DMS153 (cell line): ENCODE results near the gene EEPD1.
A peak's percentile ranks its signal among the peaks of the same experiment; 100 is the strongest.

ENCODE experiments used
- DNase-seq: peaks from one replicate; lab custom pipeline; 2025; lab: John Stamatoyannopoulos, UW

Gene EEPD1

DNA sequence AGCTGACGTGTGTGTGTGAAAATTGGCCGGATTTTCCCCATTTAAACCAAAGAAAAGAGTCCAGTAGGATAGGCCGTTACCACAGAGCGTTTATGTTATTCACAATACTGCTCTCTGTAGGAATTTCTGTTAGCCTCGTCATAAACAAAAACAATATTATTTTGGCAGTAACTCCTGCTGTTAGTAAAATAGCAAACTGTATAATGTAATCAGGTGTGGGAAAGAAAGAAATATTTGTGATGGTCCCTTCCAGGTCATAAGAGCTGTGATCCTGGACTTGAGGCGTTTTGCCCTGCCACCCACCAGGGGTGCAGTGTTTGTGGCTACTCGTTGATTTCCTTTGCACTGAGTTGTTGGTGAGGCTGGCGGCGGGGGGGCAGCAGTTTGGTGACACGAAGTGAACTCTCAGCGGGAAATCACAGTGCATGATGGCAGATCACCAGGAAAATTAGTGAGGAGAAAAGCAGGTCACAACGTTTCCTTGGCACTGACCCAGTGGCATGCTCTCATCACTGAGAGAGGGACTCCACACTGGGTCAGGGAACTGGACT, 2.8 kb downstream of the EEPD1 start:
- peak; percentile 57 for DNase-seq

DNA sequence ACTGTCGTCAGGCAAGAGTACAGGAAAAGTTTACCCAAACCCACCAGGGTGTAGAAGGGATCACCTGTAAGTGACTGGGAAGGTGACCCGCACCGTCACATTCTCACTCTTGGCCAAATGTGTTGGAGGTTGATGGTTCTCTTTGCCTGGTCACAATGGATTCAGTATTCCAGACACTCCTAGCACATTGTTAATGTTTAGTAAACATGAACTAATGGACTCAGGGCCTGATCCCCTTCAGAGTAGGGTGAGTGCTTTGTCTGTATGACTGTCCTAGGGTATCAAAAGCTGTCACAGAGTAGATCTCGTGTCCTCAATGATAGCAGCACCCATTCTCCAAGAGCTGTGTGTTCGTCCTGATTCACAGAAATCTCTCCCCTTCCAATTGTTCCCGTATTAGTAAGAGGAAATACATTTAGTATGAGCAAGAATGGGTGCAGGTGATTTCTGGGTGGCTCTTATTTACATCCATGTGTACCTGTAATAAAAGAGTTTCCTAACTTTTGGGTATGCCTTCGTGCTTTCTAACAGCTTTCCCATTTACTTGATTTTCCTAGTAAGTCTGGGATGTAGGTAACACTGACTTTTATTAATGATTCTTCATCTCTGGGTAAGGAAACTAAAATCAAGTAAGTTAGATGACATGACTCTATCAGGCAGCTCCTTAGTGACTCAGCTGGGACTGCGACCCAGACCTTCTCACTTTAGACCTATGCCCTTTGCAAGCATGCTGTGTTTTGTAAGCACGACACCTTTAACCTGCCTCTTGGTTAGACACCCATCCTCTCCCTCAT, 4.7 kb downstream of the EEPD1 start:
- peak; percentile 12 for DNase-seq

DNA sequence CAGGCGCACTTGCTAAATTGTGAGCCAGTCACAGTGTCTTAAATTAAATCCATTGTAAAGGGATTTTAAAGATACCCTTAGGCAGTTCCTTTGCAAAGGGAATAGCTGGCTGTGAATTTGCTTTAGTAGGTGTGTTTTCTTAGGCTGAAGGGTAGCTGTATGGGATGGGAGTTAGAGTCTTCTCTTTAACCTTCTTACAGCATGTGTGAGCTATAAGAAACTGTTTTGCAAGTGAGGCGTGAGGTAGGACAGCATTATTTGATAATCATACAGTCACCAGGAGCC, 5.2 kb downstream of the EEPD1 start:
- no peak for DNase-seq

DNA sequence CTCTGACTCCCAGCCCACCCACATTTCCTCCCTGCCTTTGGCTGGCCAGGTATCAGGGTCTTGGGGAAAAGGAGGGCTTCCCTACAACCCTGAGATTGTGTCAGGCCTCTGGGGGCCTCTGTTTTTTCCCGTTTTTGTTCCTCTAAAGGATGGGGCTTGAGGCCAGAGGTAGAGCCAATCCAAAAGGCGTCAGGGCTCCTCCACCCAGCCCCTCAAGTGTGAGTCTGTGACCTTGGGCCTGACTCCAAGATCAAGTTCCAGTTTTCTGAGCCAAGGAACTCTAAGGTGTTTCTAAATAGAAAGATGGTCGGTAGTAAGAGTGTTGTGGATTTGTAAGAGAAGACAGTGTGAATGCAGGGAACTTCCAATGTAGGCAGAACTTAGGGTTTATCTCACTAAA, 6.6 kb downstream of the EEPD1 start:
- DNase-seq: no peak

DNA sequence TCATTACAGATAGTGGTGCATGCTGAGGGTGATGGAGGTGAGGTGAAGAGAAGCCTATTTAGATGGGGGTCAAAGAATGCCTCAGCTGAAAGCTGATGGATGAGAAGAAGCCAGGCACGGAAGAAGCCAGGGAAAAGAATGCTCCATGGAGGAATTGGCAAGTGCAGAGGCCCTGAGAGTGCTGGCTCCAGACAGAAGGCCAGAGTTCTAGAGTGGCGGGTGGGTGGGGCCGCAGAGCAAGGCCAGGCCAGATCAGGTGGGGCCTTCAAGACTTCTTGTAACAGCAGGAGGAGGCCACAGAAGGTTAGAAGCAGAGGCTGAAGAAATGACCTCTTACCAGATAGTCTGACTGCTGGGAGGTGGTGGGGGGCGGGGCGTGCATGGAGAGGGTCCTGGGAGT, 7.3 kb downstream of the EEPD1 start:
- no peak for DNase-seq

DNA sequence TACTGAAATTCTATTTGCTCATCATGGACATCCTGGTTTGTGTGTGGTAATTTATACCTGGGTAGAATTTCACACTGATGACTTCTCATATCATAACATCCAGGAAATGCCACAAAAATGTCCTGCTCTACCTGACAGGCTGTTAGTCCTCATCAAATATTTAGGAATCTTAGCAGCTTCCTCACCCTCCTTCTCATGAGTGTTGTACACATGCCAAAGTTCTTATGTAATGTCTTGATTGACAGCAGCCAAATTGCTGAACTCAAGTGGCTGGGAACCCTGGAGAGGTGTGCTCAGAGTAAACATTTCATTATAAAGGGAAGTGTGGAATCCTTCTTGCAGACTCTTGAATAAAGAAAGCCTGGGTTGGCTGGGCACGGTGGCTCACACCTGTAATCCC, 8.9 kb downstream of the EEPD1 start:
- DNase-seq: peak; percentile 43

DNA sequence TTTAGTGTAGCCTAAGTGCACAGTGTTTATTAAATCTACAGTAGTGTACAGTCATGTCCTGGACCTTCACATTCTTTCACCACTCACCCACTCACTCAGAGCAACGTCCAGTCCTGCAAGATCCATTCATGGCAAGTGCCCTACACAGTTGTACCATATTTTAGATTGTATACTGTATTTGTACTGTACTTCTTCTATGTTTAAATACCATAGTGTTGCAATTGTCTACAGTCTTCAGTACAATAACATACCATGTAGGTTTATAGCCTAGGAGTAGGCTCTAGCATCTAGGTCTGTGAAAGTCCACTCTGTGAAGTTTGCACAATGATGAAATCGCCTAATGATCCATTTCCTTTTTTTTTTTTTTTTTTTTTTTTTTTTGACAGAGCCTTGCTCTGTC, 12.0 kb downstream of the EEPD1 start:
- DNase-seq: no peak

DNA sequence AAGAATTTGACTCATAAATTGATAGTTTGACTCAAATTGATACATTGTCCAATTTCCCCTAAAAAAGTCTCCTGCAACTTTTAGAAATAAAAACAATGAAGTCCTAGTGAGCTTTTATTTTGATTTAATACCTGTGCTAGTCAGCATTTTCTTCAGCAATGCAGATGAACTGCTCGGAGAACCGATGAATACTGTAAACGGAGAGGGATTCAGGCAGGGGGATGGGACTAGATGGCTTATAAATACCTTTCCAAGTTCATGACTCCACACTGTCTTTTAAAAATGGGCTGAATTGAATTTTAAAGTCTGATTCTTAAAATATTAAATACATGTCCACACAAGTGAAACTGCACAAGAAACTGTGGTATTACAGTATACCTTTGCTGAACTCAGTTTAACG, 12.7 kb downstream of the EEPD1 start:
- no peak for DNase-seq

DNA sequence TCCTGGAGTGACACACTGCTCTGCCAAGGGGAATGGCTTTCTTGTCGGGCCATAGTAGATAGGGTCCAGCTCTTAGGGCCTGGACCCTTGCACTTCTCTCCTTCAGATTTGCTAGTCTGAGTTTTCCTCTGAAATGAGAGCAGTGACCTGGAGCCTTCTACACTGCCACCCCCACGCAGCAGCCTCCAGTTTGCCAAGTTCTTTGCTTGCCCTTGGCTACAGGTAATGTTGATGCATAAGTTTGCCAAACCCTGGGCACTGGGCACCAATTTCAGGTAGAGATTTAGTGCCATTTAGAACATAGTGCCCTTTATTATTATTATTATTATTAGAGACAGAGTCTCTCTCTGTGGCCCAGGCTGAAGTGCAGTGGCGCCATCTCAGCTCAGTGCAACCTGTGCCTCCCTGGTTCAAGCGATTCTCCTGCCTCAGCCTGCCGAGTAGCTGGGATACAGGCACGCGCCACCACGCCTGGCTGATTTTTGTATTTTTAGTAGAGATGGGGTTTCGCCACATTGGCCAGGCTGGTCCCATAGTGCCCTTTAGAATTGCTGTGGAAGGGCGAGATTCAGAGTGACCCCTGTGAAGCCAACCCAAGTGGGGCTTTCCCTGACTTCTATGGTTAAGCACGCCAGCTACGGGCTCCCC, 14.5 kb downstream of the EEPD1 start:
- DNase-seq: no peak

DNA sequence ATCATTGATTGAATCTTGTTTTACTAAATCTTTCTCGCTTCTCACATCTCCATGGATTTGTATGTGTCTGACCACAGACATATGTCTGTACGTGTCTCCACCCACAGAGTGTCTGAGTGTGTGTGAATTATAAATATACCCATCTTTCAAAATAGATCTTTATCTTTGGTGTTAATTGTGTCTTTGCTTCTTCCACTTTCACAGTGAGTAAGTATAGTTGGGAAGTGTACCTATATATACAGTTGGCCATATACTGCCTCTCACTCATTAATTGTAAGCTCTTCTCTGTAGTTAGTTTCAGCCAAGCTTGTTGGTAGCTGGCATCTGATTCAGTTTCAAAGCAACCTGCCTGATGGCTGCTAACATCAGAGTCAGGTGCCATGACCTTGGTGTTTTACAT, 18.4 kb downstream of the EEPD1 start:
- no peak for DNase-seq

DNA sequence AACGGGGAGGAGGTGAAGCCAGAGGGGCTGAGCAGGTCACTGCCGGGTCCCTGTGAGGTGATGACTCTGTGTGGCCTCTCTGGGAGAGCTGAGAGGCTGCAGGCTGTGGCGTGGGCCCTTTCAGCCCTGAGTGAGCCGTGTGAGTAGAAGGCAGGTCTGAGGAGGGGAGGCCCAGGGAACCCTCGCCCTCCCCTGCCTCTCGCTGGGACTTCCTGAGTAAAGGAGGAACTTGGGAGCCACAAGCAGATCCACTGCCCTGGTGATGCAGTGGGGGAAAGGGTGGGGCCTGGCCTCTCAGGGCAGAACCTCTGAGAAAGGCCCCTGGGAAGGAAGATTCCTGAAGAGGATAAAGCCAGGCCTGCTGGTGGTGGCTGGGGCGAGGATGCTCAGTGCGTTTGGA, 22.8 kb downstream of the EEPD1 start:
- no peak for DNase-seq

DNA sequence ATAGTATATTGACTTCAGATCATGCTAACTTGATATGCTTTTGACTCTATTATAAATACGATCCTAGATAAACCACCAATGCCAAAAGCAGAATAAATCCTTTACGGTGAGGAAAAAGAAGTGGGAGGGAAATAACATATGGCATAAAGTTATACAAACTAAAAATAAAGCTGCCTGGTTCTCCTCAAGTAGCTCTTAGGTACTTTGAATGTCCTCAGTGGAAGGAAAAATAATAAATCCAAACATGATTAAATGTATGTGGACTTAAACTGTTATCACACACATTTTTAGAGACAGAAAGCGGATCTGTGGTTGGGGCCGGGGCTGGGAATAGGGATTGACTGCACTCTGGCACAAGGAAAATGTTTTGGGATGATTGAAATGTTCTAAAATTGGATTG, 23.6 kb downstream of the EEPD1 start:
- DNase-seq: no peak

DNA sequence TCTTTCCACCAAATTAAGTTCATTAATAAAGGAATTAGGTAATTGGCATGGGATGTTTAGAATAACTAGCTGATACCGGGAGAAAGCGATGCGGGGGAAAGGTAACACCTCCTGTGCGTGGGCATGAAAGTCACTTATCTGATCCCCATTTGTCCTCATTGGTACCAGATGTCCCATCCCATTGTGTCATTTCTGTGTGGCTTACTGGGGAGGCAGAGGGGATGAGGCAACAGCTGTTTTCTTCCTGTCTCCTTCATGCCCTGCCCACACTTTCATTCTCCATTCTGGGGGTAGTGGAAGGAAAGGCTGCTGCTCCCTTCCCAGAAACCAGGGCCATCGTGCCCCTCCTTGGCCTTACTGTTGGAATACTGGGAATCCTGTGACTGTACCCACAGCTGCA, 27.1 kb downstream of the EEPD1 start:
- DNase-seq: no peak

DNA sequence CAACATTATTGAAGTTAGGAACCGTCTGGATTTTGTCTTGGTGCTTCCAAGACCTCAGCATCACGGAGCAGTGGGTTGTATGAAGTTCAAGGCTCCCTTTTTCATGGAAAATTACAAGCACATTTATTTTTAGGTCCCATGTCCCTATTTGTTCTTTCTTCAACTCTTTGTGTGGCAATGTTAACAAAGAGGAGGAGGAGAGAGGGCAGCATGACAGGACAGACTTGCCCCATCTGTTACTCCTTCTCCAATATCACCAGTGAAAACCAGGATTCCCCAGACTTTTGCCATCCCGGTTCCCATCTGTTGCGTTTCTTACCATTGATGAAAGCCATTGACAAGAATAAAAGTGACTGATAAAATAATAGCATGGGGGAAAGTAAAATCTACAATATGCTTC, 28.6 kb downstream of the EEPD1 start:
- DNase-seq: no peak

DNA sequence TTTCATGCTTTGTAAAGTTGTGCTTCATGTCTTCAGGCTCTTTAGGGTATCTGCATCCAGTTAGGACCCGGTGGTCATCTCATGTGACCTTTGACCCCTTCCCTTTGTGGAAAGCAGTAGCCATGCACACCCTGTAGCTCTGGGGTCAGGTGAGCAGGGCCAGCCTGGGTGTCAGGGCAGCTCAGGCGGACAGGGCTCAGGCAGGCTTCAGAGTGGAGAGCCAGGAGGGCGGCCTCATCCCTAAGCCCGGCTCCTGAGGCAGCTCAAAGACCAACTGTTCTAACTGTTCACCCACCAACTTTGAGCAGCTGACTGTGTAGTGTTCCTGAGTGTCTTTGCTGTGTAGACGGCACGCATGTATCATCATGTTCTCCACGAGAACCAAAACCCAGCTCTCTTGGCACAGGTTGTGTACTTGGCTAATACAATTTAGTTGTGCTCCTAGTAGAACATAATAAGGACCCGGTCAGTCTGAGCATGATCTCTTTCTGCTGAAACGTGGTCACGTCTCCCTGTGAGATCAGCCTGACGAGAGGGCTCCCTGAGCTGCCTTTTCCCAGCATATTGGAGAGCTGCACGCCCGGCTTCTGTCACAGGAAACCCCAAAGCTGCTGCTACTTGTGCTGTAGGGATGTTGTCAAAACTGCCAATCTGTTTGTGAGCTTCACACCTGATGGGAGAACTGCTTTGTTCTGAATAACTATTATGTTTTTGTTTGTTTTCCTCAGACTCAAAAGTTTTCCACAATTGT, 30.0 kb downstream of the EEPD1 start:
- no peak for DNase-seq

DNA sequence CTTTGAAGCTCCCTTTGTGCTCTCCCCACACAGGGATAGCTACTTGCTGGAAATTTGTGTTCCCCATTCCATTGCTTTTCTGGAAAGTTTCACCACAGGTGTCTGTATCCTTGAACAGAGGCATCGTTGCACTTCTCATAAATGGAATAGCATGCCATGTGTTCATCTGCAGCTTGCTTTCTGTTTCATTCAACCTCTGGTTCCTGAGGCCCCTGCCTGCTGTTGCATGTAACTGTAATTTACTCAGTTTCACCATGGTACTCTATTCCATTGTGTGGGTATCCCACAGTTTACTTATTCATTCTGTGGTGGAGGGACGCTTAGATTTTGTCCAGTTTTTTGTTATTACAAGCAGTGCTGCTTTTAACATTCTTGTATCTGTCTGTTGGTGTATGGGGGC, 32.0 kb downstream of the EEPD1 start:
- no peak for DNase-seq

DNA sequence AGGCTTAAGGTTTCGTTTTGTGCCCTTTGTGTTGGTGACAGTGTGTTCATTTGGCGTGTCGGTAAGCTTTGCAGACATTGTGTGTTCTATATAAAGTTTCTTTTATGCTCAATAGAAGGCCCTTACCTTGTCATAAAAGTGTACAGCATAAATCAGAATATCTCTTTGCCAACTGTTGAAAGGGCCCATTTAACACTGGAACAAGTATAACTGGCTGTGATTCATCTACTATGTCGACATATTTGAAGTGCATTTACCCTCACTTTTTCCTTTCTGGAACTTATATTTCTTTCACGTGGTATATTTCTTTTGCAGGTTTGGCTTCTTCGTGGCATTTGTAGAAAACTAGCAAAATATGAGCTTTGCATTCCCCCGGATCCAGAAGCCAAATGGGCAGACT, 32.7 kb downstream of the EEPD1 start:
- DNase-seq: no peak

DNA sequence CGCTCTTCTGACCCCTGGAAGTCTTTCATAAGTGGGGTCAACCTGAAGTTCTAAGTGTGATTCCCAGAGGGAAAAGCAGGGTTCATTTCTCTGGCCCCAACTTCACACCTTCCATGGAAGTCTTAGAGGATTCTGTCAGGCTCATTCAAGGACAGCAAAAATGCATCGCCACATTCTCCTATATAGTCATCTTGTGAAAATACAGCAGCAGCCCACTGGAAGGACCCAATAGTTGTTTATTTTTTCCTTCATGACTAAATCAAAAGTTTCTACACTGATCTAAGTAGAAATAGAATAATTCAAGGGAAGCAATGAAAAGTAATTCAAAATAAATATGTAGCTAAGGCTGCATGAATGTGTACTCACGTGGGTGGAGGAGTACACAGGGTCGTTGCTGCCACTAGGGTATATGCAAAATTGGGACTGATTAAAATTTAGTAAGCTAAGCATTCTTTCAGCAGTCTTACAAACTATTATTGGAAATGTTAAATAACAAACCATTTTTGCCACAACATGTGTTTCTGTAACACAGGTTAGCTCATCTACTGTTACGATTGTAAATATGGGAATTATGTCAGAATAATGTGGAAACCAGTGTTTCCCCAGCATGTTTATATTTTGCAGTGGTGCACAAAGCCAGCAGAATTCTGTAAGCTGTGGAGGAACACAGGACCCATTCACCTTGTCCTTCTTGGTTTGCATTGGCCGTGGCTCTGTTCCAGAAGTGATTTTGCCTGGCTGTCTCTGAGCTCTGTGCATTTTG, 33.5 kb downstream of the EEPD1 start:
- no peak for DNase-seq

DNA sequence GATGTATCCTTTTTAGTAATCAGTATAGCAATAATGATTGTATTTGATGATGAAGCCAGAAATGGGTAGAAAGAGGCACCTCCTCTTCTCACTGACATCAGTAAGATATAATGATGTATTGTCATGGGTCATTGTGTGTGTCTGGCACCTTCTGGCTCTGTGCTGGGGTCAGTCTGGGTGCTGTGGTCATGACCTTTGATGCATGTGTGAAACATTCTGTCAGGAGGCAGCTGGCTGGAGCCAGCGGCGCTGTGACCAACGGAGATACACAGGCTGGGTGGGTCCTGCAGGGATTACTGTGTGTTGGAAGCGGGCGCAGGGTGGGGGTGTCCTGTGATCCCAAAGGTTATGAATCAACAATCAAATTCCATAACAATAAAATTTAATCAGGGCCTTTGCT, 35.2 kb downstream of the EEPD1 start:
- no peak for DNase-seq

DNA sequence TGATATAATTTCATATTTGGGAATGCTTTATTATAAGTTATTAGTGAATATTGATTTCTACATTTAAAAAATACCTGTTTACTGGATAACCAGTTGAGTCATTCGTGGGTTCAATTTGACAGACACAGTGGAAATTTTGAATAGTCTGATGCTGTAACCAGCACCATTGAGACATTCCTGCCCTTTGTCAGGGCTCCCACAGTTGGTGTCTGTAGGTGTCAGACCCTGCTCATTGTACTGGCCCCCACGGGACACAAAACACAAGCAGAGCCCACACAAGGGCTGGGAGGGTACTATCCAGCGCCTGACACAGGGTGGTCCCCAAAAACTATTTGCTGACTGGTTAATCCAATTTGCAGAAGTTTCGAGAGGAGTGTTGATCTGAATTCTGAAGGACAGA, 35.9 kb downstream of the EEPD1 start:
- DNase-seq: no peak

DNA sequence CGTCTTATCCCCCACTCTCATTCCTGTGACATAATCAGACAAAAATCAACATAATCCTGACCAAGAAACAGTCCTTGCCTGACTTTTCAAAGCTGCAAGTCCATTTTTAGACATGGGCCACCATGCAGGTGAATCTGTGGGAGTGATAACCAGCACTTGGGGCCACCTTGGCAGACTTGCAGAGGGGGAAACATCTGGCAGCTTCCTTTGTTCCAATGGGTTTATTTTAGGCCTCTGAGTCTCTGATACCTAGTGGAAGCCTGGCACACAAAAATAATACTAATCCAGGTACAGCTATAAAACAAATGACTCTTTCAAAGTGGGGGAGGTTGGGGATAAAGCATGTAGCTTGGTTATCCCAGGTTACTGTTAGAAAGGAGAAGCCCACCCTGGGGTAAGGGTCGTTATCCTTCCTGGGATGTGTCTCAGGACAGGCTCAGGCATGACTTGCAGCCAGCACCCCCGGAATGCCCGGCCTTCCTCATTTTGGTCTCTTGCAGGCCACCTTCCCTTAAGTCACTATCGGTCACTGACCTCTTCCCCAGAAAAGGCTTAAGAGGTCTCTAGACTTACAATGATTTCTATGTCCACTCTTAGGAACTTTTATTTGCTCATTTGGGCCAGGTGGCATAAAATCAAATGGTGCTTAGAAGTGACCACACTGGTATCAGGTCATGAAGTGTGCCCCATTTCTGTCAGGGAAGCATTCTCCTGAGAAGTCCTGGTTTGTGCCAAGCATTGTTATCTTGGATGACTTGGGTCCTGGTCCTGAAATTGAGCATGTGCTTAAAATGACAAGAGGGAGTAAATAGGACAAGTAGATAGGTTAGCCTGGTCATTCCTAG, 37.6 kb downstream of the EEPD1 start:
- no peak for DNase-seq
